Stimulated activated CD4-positive, alpha-beta T cell treated with anti-CD3 and anti-CD28 coated beads, Interleukin-2, amount 100 ng/mL, for 24 hours (primary cell): ENCODE results near the gene FAM78B.

ENCODE experiments used
- DNase-seq, 2 donors: peaks; one replicate each; pipeline ENCODE4 v3.0.0-alpha.2; 2020

Gene FAM78B, protein sequence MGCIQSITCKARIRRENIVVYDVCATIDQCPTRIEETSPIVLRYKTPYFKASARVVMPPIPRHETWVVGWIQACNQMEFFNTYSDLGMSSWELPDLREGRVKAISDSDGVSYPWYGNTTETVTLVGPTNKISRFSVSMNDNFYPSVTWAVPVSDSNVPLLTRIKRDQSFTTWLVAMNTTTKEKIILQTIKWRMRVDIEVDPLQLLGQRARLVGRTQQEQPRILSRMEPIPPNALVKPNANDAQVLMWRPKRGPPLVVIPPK

DNA sequence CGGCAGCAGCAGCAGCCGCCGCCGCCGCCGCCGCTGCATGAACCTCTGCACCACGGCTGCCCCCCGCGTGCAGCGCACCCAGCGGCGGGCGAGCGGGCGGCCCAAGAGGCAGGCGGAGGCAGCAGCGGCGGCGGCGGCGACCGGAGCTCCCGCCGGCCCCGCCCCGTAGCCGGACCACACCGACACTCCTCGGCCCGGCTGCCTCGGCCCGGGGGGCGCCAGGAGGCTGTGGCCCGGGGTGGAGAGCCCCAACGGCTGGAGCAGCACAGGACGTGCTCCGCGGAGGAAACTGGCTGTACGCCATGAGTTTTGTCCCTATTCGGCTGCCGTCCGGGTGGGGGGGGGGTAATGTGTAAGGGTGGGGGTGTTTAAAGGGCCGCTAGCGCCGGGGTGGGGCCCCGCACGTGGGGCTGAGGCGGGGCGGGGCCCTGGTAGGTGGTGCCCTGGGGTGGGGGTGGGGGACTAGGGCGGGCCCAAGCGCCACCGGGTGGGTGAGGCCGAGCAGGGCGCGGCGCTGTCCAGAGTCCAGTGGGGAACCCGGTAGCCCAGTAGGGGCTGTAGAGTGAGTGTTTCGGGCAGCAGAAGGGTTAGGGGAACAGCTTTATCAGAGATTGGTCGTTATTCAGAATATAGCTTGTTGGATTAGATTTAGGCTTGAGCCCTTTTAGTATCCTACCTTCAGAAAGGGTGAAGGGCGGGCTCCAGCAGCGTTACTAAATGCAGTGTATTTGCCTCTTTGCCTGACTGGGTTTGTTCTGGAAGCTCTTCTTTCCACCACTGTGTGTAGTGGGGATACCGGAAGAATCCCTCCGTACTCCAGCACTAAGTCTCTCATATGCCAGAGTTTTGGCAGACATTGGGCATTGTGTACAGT, at the start of gene FAM78B:
Gene FAM78B (minus strand): TSS at position 304 of the 874 bp plus-strand sequence. CDS start 753 bp downstream, outside the sequence.
- DNase-seq, result peak; percentile 64

DNA sequence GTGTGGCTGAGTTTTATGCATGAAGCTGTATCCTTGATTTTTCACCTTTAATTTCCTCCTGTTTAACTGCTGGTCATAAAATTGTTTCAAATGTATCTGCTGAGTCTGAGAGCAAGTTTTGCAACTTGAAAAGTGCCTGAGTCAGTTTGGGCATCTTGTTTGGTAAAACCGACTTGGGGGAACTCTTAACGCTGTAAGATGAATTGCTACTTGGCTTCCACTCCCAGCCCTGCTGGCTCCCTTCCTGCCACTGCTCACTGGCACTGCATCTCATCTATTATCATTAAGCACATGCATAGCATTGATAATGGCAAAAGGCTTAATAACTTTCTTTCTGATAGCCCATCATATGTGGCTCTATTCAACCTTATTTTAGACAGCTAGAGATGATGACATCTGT, 35.7 kb upstream of the FAM78B start:
- no peak for DNase-seq

DNA sequence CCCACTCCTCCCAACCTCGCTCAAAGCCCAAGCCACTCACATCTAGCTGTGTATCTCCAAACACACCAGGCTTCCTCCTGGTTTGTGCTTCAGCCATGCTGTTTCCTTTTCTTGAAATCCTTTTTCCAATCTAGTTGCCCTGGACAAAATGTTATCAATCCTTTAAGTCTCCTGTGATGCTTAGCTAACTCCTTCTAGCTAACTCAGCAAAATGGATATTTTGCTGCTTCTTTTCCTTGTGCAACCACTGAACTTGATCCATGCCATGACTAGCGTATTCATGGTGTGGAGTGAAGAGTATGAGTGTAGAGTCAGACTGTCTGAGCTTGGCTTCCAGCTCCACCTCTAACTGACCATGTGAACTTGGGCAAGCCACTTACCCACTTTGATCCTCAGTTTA, 33.9 kb upstream of the FAM78B start:
- no peak for DNase-seq

DNA sequence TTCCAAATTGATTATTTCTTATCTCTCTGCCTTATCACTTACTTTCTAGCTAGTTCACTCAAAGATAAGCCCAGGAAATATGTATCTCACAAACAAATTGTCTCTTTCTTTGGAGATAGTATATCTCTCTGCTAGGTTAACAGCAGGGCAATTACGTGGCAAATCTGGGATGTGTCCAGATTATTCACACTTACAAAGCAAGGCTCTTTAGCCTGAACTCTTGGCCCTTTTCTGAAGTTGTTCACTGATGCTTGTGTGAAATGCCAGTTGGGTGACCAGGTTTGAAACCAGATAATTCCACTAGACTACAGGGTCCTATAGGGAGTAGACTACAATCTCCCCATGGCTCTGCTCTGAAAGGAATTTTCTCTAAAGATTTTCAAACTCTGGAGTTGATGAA, 30.8 kb upstream of the FAM78B start:
- no peak for DNase-seq

DNA sequence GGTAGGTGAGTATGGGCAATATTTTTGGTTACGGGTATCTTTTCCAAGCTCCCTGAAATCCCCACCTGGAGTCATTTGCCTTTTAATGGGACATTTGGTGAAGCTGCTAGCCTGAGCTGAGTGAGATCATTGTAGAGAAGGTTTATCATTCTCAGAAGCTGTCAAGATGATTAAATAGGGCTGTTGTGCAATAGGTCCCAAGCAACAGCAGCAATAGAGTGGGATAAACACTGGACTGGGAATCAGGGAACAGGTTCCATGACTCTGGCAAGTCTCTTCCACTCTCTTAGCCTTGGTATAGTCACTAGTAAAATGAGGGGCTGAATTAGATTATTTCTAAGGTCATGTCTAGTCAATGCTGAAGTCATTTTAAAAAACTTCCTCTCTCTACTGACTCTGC, 30.3 kb upstream of the FAM78B start:
- no peak for DNase-seq

DNA sequence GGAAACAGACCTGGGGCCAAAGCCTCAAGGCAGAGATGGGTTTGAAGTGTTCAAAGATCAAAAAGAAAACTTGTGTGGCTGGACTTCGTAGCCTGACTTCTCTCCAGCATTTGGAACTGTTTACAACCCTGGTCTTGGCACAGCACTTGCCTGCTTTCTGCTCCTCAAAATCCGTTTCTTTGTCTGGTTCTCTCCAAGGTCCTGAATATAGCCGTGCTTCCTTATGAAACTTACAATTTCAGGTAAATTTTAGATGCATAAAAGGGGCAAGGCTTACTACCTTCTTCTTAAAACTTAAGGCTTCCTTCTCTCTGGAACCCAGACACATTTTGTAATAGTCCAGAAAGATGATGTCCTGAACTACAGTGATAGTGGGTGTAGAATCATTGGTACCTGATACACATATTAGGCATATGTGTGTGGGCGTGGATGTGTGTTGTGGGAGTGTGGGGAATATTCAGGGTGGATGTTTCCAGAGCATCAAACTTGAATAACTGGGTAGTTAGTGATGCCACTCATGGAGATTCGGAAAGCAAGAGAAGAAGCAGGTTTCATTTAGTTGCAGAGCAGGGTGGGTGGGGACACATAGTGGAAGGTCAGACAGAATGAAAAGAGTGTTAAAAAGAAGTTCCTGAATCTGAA, 26.4 kb upstream of the FAM78B start:
- no peak for DNase-seq

DNA sequence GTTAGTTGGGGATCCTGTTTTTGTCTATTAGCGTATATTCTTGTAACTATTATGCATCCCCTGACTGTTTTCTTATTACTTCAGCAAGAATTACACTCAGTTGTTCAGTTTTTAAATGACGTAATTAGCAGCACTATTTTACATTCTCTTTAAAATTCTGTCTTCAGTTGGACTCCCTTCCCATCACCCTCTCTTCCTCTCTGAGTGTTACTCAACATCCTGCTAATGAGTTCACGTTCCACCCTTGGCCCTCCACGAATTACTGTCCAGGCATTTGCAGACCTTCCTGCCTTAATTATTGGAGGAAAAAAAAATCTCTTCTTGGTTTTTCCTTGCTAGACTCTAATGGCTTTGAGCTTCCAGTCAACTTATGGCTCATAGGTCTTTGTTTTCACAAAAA, 23.6 kb upstream of the FAM78B start:
- DNase-seq, result no peak

DNA sequence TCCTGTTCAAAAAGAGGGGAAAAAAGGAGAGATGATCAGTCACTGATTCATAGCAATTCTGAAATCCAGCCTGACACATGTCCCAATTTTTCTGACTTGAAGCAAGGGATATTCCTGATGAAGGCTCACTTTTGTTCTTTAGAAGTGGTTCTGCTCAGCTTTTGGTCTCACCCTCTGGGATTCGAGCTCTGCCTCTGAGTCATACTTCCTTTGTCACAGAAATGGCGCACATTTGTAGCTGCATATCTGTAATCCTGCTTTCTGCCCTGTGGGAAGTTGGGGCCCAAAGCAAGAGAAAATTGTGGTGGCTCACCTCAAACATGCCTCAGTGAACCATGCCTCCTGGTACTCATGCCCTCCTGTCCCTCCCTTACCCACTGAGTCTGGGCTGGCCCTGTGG, 22.3 kb upstream of the FAM78B start:
- DNase-seq, result no peak

DNA sequence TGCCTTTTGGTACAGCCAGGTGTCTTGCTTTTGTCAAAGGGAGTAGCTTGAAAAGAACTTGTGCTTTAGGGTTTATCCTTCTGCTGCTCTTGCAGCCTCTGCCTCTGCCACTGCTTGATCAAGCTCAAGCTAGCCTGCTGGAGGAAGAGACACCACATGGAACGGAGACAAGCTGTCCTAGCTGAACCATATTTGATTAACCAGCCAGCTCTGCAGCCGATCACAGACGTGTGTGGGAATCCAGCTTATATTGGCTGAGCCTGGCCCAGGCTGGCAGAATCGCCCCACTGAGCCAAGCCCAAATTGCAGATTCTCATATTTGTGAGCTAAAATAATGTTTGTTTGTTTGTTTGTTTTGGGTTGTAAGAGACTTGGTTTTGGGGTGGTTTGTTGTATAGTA, 18.7 kb upstream of the FAM78B start:
- no peak for DNase-seq

DNA sequence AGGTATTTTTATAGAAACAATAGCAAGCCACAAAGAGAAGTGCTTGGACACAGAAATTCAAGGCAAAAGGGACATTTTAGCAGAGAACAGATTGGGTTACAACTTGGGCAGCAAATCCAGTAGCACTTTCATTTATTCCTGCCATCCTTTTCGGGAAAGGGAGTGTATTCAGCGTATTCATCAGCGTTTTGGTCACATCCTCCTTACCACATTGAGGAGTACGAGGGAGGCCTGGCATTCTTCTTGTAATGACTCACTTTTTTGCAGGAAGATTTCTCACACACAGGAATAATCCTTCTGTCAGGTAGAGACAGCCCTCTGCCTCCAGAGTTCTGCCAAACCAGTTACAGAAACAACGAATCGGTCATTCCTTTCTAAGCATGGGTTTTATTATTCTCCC, 18.1 kb upstream of the FAM78B start:
- no peak for DNase-seq

DNA sequence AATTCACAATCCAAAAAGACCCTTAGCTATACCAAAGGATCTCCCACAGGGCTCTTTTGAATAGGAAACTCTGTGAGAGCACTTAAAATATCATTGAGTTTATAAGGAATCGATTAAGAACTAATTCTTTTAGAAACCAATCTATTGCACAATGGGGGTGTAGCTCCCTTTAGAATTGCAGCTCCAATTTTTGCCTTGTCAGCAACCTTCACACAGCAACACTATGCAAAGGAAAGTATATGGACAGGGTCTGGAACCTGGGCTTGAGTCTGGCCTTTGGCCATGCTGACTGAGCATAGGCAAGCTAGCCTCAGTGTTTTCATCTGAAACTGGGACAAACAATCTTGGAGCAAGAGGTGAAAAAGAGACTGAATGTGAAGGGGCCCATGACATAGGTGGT, 17.2 kb upstream of the FAM78B start:
- DNase-seq, result no peak

DNA sequence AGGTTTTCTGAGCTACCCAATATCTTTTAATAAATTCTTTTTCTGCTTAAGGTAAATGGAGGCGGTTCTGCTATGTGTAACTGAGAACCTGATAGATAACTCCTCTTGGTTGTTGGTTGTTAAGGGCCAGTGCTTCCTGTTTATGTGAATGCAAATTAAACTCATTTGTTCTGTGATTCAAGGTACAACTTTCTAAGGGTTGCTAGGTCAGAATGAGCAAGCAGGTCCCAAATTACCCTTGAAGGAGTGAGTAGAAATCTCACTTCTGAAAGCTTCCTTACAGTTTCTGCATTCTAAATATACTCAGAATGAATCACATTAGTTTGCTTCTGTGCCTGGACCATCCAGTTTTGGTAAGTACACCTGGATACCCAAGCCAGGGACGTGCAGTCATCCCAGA, 15.5 kb upstream of the FAM78B start:
- no peak for DNase-seq

DNA sequence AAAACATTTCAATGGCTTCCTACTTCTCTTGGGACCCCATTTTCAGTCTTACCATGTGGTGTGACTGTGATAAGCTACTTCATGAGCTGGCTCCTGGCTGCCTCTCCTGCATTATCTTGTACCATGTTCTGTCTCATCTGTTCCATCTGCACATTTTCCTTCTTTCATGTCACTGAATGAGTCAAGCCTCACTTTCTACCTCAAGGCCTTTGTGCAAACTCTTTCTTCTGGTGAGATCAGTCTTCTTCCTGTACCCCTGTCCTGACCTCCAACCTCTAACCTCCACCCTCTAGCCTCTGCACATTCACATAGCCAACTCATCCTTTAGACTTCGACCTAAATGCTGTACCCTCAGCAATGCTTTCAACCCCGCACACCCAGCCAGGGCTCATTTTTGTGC, 9.6 kb upstream of the FAM78B start:
- DNase-seq, result no peak

DNA sequence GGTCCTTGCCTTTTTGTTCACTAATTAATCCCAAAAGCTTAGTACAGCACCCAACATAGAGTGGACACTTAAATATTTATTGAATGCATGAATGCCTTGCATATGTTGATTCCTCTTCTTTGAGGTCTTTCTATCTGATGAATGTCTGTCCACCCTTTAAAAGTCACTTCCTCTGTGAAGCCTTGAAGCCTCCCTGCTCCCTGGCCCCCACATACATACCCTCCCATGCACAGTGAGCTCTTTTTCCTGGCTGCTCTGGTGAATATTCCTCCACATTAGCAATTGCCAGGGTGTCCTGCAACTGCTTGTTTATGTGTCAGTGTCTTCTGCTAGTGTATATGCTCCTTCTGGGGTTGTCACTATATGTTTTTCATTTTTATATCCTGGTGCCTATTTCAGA, 8.2 kb upstream of the FAM78B start:
- DNase-seq, result no peak

DNA sequence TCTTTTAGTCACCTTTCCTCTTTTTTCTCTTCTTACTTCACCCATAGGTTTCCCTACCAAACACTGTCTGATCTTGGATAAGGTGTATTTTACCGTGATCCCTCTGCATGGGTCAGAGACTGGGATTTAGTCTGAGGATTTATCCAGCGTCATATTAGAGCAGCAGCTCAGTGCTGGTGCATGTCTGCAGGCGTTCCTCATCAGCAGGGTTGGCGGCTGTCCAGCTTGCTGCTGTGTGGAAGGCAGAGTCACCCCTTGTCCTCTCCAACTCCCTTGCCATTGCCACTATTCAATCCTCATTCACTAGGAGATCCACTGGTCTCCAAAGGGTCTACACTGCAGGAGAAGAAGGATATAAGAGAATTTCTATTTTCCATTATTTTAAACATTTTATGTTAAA, 7.3 kb upstream of the FAM78B start:
- no peak for DNase-seq

DNA sequence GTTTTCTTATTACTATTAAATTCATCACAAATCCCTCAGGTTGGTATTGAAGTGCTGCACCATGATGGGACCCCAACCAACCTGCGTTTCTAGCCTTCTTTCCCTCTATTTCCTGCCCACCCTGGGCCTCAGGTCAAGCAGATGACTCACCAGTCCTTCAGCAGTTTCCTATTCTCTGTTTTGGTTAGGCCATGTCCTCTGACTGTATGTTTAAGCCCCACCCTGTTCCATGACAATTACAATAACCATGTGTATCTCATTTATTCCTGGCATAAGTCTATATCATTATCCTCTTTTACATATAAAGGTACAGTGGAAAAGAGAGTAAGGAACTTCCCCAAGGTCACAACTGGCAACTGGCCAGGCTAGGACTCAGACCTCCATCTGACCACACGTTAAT, 5.3 kb upstream of the FAM78B start:
- no peak for DNase-seq

DNA sequence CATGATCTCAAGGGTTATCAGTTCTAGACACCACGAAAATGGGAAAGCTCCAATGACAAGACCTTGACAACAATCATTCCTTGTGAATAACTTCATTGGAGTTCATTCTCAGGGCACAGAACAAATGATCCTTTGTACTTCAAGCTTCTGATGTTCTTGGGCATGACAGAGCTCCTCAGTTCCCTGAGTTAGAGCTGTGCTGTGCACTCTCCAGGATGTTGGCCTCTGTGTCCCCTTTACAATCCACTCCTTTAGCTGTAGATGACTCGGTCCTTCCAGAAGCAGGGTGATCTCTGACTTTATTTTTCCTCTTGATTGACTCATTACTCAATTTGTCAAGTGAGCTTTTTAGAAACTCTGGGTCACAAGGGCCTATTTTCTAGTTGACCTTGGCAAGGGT, 3.9 kb upstream of the FAM78B start:
- no peak for DNase-seq

DNA sequence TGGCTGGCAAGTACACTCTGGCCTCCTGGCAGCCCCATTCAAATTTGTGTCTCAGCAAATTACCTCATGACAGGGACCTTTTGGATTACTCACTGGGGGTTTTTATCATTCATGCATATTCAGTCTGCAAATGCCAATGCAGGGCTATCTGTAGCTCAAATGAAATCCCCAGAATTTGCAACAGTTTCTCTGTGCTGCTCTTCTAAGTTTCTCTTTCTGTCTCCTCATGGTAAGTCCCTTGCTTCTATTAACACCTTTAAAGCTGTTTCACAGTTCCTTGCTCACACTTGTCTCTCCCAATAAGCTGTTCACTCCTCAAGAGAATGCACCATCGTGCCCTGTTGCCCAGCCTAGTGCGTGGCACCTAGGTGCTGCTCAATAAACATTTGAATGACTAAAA, 3.3 kb upstream of the FAM78B start:
- no peak for DNase-seq

DNA sequence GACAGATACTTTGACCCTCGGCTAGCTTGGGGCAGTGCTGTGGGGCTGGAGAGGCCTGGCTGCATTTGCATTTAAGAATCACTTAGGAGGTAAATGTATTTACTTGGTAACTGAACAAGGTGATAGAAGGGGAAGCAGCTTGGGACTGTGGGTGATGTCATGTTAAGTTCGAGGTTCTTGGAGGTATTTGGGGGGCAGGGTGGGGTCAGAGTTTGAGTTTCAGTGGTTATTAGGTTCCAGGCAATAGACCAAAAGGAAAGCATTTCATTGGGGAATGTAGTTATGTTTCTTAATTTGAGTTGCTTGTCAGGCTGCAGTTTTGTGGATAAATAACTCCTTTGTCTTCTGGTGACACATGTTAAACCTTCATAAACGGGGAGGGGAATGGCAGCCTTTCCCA, 2.4 kb upstream of the FAM78B start:
- DNase-seq, result no peak

DNA sequence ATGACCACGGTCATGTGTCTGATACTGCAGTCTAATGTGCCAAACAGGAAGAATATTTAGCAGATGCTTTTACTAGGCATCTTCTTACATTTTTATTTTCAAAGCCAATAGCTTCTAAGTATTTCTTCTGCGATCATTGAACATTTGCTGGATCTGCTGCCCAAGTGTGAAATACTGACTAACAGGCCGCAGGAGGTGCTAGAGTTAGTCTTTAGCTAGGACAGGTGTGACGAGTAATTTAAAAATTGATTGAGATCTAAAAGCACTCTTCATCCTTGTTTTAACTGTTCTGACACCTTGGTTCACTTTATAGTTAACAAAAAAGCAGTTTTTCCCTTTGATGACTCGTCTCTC, 748 bp upstream of the FAM78B start:
- DNase-seq, result no peak

DNA sequence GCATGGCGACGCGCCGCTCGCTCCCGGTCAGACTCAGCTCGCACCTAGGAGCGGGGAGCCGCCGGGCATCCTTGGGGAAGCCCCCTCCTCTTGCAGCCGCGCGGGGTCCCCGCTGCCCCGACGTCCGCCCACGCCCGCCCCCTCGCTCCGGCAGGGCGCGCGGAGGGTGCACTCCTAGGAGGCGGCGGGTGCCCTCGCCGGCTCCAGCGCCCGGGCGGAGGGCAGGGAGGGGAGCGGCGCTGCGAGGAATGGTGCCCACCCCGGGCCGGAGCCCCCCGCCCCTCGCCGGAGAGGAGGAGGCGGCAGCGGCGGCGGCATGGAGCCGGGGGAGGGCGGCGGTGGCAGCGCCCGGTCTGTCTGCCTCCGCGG, 488 bp downstream of the FAM78B start:
- DNase-seq, result no peak

DNA sequence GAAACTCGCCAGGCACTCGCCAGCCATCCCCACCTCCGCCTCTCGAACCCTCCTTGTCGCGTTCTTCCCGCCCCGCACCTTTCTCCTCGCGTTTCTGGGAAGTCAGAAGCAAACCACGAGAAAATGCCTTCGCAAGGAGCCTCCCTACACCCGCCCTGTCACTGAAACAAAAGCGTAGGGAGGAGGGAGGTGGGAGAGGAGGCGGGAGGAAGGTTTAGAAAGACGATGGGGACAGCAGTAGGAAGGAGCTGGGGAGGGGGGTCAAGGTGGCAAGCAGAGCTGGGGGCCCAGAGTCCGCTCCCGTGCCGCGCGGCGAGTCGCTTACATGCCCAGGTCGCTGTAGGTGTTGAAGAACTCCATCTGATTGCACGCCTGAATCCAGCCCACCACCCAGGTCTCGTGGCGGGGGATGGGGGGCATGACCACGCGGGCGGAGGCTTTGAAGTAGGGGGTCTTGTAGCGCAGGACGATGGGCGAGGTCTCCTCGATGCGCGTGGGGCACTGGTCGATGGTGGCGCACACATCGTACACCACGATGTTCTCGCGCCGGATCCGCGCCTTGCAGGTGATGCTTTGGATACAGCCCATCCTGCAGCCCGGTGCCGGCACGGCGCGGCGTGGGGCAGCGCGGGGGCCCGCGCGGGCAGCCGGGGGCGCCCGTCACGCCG, 1.0 kb downstream of the FAM78B start:
- DNase-seq, result peak; percentile 21 to 23

DNA sequence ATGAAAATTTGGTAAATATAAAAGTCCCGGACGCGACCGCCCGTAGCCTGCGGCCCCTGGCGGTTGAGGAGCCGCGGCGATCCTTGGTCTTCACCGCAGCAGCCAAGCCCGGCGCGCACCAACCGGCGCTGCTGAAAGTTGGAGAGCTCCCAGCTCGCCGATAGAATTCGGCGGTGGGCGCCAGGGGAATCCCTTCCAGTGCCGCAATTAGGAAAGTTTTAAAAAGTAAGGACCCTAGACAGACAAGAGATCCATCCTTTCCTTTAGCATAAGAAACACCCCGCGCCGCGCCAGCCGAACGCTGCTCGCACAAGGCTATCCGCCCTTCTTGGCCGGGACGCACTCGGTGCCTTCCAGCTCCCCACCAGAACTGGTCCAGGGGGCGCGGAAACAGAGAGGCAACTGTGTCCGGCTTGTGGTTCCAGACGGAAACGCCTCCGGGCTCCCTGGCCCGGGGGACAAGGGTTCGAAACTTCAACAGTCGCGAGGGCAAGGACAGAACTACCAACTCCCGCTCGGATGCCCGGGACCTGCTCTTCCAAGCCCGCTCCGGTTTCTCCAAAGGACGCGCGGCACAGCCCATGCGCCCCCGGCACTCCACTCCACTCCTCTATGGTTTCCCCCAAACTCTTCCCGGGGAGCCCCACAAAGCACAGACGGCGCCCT, 1.7 kb downstream of the FAM78B start:
- DNase-seq, result peak; percentile 20 to 50
